ENCODE measurements around the gene ERO1B. TPM values are rescaled to one million over a fixed set of nuclear protein-coding genes. Genes with fewer than 3 reads are reported as not detected.
A peak's percentile ranks its signal among the peaks of the same experiment; 100 is the strongest.

The ERO1B gene
- polyA plus RNA-seq, 10 donors: 2.0 to 4.5 (median 3.4) TPM

GRCh38 chr1:236253918-236254637, 27.7 kb downstream of the ERO1B start:
- DNase-seq: no peak

GRCh38 chr1:236253119-236253518, 28.6 kb downstream of the ERO1B start:
- no peak for DNase-seq

DNA sequence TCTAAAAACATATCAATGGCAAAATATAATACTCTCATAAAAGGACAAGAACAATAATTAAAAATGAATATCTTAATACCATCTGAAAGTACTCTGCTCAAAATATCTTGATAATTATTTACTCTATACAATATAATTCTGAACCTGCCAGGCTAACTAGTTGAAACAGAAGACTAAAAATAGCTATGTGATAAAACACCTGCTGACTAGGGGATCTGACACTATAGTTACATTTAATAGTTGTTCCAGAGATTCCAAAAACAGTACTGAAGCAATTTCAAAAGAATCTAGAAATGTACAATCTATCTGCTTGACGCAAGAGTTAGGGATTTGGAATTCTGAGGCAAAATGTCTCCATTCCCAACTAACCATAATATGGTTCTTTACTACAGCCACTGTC, 30.2 kb downstream of the ERO1B start:
- DNase-seq: no peak

DNA sequence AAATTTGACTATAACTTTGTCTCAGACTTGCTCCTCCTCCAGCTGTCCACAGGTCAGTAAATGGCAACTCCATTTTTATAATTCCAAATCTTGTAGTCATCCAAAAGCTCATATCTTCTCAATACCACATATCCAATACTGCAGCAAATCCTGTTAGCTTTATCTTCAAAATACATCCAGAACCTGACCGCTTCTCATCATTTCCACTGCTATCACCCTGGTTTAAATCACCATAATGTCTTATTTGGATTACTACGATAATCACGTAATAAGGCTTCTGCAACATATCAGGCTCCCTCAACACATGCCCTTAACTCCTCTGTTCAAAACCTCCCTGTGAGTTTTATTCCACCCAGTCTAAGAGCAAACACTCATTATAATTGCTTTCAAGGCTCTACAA, 34.5 kb downstream of the ERO1B start:
- no peak for DNase-seq

- no peak for DNase-seq
These were observed 39.2 kb downstream of the ERO1B start for GRCh38 chr1:236242568-236242967.

DNA sequence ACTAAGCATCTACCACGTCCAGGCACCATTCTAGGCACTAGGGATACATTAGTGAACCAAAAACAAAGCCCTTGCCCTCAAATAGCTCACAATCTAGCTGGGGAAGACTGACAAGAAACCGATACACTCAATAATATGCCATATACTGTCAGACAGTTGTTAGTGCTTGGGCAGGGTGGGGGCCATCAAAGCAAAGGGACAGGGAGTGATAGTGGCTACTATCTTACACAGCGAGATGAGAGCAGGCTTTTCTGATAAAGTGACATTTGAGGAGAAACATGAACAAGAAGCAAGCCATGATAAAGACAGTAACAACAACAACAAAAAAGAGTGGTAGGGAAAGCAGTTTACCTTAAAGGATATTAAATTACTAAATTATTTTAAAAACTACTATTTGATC, 41.1 kb downstream of the ERO1B start:
- DNase-seq: no peak

- DNase-seq: no peak
These were observed 42.6 kb downstream of the ERO1B start for GRCh38 chr1:236239092-236239585.

DNA sequence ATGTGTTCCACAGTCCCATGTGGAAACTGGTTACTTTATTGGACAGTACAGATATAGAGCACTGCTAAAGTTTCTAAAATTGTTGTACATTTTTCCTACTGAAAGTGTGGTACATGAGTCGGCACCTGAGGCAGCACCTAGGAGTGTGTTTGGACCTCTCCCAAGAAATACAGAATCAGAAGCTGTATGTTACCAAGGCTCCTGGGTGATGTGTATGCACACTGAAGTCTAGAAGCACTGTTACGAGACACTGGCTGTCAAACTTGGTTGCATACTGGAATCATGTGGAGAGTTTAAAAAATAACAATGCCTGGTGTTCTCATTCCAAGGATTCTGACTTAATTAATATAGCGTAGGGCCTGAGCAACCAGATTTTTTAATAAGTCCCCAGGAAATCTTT, 46.6 kb downstream of the ERO1B start:
- no peak for DNase-seq

- no peak for DNase-seq
These were observed 53.3 kb downstream of the ERO1B start for GRCh38 chr1:236228411-236228810.

GRCh38 chr1:236222632-236223031, 59.1 kb downstream of the ERO1B start:
- DNase-seq: no peak

GRCh38 chr1:236220473-236220872, 61.3 kb downstream of the ERO1B start:
- DNase-seq: no peak

DNA sequence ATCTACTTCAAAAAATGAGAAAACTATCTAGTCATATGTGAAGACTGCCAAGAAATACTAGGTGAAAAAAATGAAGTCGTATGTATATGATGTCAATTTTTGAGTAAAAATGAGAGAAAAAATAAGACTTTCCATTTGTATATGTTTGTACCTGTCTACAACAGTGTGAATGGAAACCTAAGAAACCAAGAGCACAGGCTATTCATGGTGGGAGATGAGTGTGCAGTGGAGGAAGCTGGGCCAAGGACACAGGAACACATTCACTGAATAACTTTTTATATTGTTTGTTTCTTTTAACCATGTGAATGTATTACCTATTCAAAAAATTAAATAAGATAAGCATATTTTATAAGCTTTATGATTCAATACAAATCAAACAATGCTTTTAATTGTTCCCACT, 67.0 kb downstream of the ERO1B start:
- DNase-seq: no peak

GRCh38 chr1:236213534-236213933, 68.2 kb downstream of the ERO1B start:
- DNase-seq: no peak

- no peak for DNase-seq
These were observed 69.9 kb downstream of the ERO1B start for GRCh38 chr1:236211815-236212214.

- no peak for DNase-seq
These were observed 72.0 kb downstream of the ERO1B start for GRCh38 chr1:236209713-236210112.

GRCh38 chr1:236209185-236209584, 72.6 kb downstream of the ERO1B start:
- DNase-seq: no peak

GRCh38 chr1:236207569-236207968, 74.2 kb downstream of the ERO1B start:
- no peak for DNase-seq

GRCh38 chr1:236207121-236207520, 74.6 kb downstream of the ERO1B start:
- peak in 1 of 3 donors; percentile 32 for DNase-seq

DNA sequence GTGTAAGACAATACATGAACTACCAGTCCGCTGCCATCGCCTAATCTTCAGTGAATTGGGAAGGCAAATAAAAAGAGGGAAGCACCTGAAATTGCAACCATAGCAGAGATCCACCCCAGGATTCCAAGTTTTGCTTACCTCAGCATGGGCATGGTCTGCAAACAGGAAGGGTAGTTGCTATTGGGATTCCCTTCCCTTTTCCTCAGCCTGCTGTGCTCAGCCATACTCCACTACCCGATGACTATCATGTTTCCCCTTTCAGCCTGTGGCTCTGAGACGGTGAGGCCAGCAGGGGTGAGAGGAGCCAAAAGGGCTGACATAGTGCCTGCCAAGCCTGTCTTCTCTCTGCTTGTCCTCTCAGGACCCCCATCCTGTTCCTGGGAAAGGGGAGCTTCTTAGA, 75.2 kb downstream of the ERO1B start:
- DNase-seq: peak; percentile 7 to 45 (median 10)

GRCh38 chr1:236204656-236205055, 77.1 kb downstream of the ERO1B start:
- DNase-seq: no peak

DNA sequence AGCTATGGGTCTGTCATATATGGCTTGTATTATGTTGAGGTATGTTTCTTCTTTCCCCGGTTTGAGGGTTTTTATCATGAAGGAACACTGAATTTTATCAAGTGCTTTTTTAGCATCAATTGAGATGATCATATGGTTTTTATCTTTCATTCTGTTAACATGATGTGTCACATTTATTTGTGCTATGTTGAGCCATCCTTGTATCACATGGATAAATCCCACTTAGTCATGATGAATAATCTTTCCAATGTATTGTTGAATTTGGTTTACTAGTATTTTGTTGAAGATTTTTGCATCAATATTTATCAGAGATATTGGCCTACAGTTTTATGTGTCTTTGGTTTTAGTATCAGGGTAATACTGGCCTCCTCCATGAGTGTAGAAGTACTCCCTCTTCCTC, 77.7 kb downstream of the ERO1B start:
- no peak for DNase-seq

DNA sequence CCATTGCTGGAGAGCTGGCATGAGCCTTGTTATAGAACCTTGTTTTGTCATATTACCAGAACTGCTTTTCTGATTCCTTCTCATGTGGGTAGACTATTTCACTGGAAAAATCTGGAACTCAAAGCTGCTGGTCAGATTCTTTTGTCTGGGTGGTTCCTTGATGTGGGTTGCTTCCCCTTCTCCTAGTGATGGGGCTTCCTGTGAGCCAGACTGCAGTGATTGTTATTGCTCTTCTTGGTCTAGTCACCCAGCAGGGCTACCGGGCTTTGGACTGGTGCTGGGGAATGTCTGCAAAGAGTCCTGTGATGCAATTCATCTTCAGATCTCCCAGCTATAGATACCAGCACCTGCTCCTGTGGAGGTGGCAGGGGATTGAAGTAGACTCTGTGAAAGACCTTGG, 80.0 kb downstream of the ERO1B start:
- no peak for DNase-seq

GRCh38 chr1:236200925-236201324, 80.8 kb downstream of the ERO1B start:
- no peak for DNase-seq

GRCh38 chr1:236193184-236193583, 88.6 kb downstream of the ERO1B start:
- no peak for DNase-seq
